Stimulated activated effector memory CD8-positive, alpha-beta T cell treated with anti-CD3 and anti-CD28 coated beads, Interleukin-12 subunit alpha, Interleukin-12 subunit beta, amount 100 ng/mL, for 72 hours (primary cell): ENCODE results near the gene HOXC10.

Experiments
- ATAC-seq: fragments of 150-1000 bp; cut with Tn5 transposase; 2 replicates; pipeline ENCODE4 v1.10.0; 2021
- DNase-seq, 2 donors: peaks; one replicate each; pipeline ENCODE4 v3.0.0; 2021 to 2022; ENCODE audit warnings: low spot score in 2 of 2
- H3K27ac Mint-ChIP-seq: one replicate; pipeline ENCODE4 v1.8.0; 2022; ENCODE audit warnings: mild to moderate bottlenecking, mixed read lengths
- H3K36me3 Mint-ChIP-seq: one replicate; pipeline ENCODE4 v1.8.0; 2022; ENCODE audit warnings: mild to moderate bottlenecking, mixed read lengths
- H3K4me1 Mint-ChIP-seq: one replicate; pipeline ENCODE4 v1.8.0; 2022; ENCODE audit warnings: mixed read lengths
- H3K4me3 Mint-ChIP-seq: one replicate; pipeline ENCODE4 v1.8.0; 2022; ENCODE audit warnings: mild to moderate bottlenecking, mixed read lengths
- H3K9me3 Mint-ChIP-seq: one replicate; pipeline ENCODE4 v1.8.0; 2022; ENCODE audit warnings: mixed read lengths

The HOXC10 gene

GRCh38 chr12:53996240-53997203, 11.6 kb downstream of the HOXC10 start:
- Mint-ChIP-seq H3K36me3 (peaks cover 6% of the 10 kb centered on the region), H3K9me3 (no peaks in the 10 kb centered on the region), H3K4me1 (peaks cover 59% of the 10 kb centered on the region), H3K27ac (peak overlapping the region; percentile 82), H3K4me3 (peak overlapping the region; percentile 86)
- ATAC-seq (no peak), DNase-seq (no peak)

GRCh38 chr12:53997204-53998109, 12.5 kb downstream of the HOXC10 start:
- Mint-ChIP-seq H3K4me3 (peak overlapping the region; percentile 86), H3K9me3 (no peaks in the 10 kb centered on the region), H3K27ac (no peak overlapping the region), H3K4me1 (peaks cover 61% of the 10 kb centered on the region), H3K36me3 (peaks cover 6% of the 10 kb centered on the region)
- DNase-seq, result no peak
- ATAC-seq, result no peak

GRCh38 chr12:53998110-53998899, 13.4 kb downstream of the HOXC10 start:
- no peak for ATAC-seq

GRCh38 chr12:53998900-53999236, 13.9 kb downstream of the HOXC10 start:
- Mint-ChIP-seq H3K4me1 (peaks cover 64% of the 10 kb centered on the region), H3K4me3 (no peak overlapping the region), H3K36me3 (peaks cover 3% of the 10 kb centered on the region), H3K9me3 (no peaks in the 10 kb centered on the region), H3K27ac (no peak overlapping the region)
- DNase-seq (no peak), ATAC-seq (no peak)

More at GRCh38 chr12:53998110-53998899, 13.4 kb downstream of the HOXC10 start:
- H3K27ac Mint-ChIP-seq, result no peak overlapping the region
- H3K4me3 Mint-ChIP-seq, result peak overlapping the region; percentile 86
- peaks cover 6% of the 10 kb centered on the region for H3K36me3 Mint-ChIP-seq
- H3K4me1 Mint-ChIP-seq, result peaks cover 66% of the 10 kb centered on the region
- H3K9me3 Mint-ChIP-seq, result no peaks in the 10 kb centered on the region
- DNase-seq, result no peak

GRCh38 chr12:53999559-54000115, 14.7 kb downstream of the HOXC10 start:
- Mint-ChIP-seq H3K9me3 (no peaks in the 10 kb centered on the region), H3K4me3 (peak overlapping the region; percentile 58), H3K27ac (no peak overlapping the region), H3K4me1 (peaks cover 59% of the 10 kb centered on the region), H3K36me3 (no peaks in the 10 kb centered on the region)
- ATAC-seq (no peak), DNase-seq (no peak)

- DNase-seq (no peak), ATAC-seq (no peak)
- H3K4me1 Mint-ChIP-seq, result peaks cover 55% of the 10 kb centered on the region
- H3K4me3 Mint-ChIP-seq, result peak within 1 kb of the TSS; percentile 58
- H3K36me3 Mint-ChIP-seq, result no peaks in the 10 kb centered on the region
- no peaks in the 10 kb centered on the region for H3K9me3 Mint-ChIP-seq
- H3K27ac Mint-ChIP-seq, result no peak within 1 kb of the TSS
These were observed 15.5 kb downstream of the HOXC10 start, which contains the start of gene HOXC9 for GRCh38 chr12:54000116-54001114. HOXC9 (plus strand) TSS chr12:54000161; CDS start chr12:54000189, 28 bp downstream.

GRCh38 chr12:54001283-54002187, 16.6 kb downstream of the HOXC10 start:
- Mint-ChIP-seq H3K27ac (no peak overlapping the region), H3K4me1 (peaks cover 54% of the 10 kb centered on the region), H3K4me3 (no peak overlapping the region), H3K9me3 (no peaks in the 10 kb centered on the region), H3K36me3 (no peaks in the 10 kb centered on the region)
- ATAC-seq, result no peak
- no peak for DNase-seq

GRCh38 chr12:54002278-54002914, 17.4 kb downstream of the HOXC10 start:
- H3K27ac Mint-ChIP-seq, result no peak overlapping the region
- H3K36me3 Mint-ChIP-seq, result no peaks in the 10 kb centered on the region
- no peaks in the 10 kb centered on the region for H3K9me3 Mint-ChIP-seq
- ATAC-seq (no peak), DNase-seq (no peak)
- H3K4me3 Mint-ChIP-seq, result peak overlapping the region; percentile 13
- peaks cover 48% of the 10 kb centered on the region for H3K4me1 Mint-ChIP-seq

- ATAC-seq, result no peak
- no peak for DNase-seq
- Mint-ChIP-seq H3K4me1 (peaks cover 42% of the 10 kb centered on the region), H3K27ac (no peak overlapping the region), H3K4me3 (peak overlapping the region; percentile 13), H3K36me3 (no peaks in the 10 kb centered on the region), H3K9me3 (no peaks in the 10 kb centered on the region)
These were observed 18.0 kb downstream of the HOXC10 start for GRCh38 chr12:54002915-54003389.

GRCh38 chr12:54003625-54004024, 18.7 kb downstream of the HOXC10 start:
- ATAC-seq, result no peak
- H3K27ac Mint-ChIP-seq, result no peak overlapping the region
- no peaks in the 10 kb centered on the region for H3K36me3 Mint-ChIP-seq
- H3K4me3 Mint-ChIP-seq, result no peak overlapping the region
- H3K9me3 Mint-ChIP-seq, result no peaks in the 10 kb centered on the region
- no peak for DNase-seq
- H3K4me1 Mint-ChIP-seq, result peaks cover 35% of the 10 kb centered on the region

GRCh38 chr12:54004063-54004840, 19.3 kb downstream of the HOXC10 start:
- H3K4me1 Mint-ChIP-seq, result peaks cover 34% of the 10 kb centered on the region
- H3K9me3 Mint-ChIP-seq, result no peaks in the 10 kb centered on the region
- no peak for ATAC-seq
- no peak overlapping the region for H3K4me3 Mint-ChIP-seq
- no peaks in the 10 kb centered on the region for H3K36me3 Mint-ChIP-seq
- no peak for DNase-seq
- H3K27ac Mint-ChIP-seq, result no peak overlapping the region
